DND-41 (cell line): ENCODE measurements around the gene DOCK9.

Experiments used
- ATAC-seq: fragments of 200-7000 bp; cut with Tn5 transposase; 3 replicates; pipeline ENCODE4 v1.9.1; 2021; ENCODE audit warnings: low read depth; ENCODE audit not compliant: insufficient read depth
- DNase-seq: peaks from one replicate; pipeline ENCODE4 v3.0.0-alpha.2; 2020
- H2AFZ ChIP-seq: 2 replicates; pipeline ENCODE4 v1.6.0; 2012; ENCODE audit warnings: low read depth, low read length
- H3K27ac ChIP-seq: 2 replicates; pipeline ENCODE4 v1.5.1; 2012; ENCODE audit warnings: low read length, inconsistent platforms
- H3K27me3 ChIP-seq: fragments of 200-600 bp; sonication (generic); 2 replicates; pipeline ENCODE4 v1.6.0; 2012; ENCODE audit warnings: low read length, mild to moderate bottlenecking, inconsistent platforms; ENCODE audit not compliant: insufficient read depth, poor library complexity
- H3K36me3 ChIP-seq: 2 replicates; pipeline ENCODE4 v1.5.1; 2012; ENCODE audit warnings: low read length, inconsistent platforms; ENCODE audit not compliant: insufficient read depth
- H3K4me1 ChIP-seq: 2 replicates; pipeline ENCODE4 v1.5.1; 2012; ENCODE audit warnings: mild to moderate bottlenecking, low read length; ENCODE audit not compliant: insufficient read depth
- H3K4me2 ChIP-seq: 2 replicates; pipeline ENCODE4 v1.6.0; 2012; ENCODE audit warnings: mild to moderate bottlenecking, moderate library complexity, low read length, inconsistent platforms; ENCODE audit not compliant: insufficient read depth
- H3K4me3 ChIP-seq, 2 experiments: fragments of 200-600 bp in 1 of 2; shearing (Covaris generic) in 1 of 2; 2 replicates each; pipeline ENCODE4 v1.5.1; 2012 to 2016; ENCODE audit warnings: inconsistent platforms in 2 of 2, low read length in 2 of 2, mild to moderate bottlenecking in 2 of 2, low read depth in 1 of 2, moderate library complexity in 1 of 2
- H3K79me2 ChIP-seq: 2 replicates; pipeline ENCODE4 v1.6.0; 2012; ENCODE audit warnings: low read length, inconsistent platforms; ENCODE audit not compliant: insufficient read depth
- H3K9ac ChIP-seq: 2 replicates; pipeline ENCODE4 v1.6.0; 2012; ENCODE audit warnings: low read depth, mild to moderate bottlenecking, inconsistent platforms, low read length, moderate library complexity
- H3K9me3 ChIP-seq: 2 replicates; pipeline ENCODE4 v1.5.1; 2012; ENCODE audit warnings: low read length, moderate library complexity, mild to moderate bottlenecking, inconsistent platforms; ENCODE audit not compliant: insufficient read depth, severe bottlenecking
- H4K20me1 ChIP-seq: 2 replicates; pipeline ENCODE4 v1.6.0; 2012; ENCODE audit warnings: low read length; ENCODE audit not compliant: insufficient read depth
- EZH2 ChIP-seq: IDR thresholded peaks from 3 replicates; pipeline ENCODE4 v1.6.1; 2012; ENCODE audit warnings: borderline replicate concordance, low read depth, mild to moderate bottlenecking, moderate library complexity, low read length, inconsistent platforms; ENCODE audit not compliant: severe bottlenecking
- TF ChIP-seq, protein P1 (sequence below): IDR thresholded peaks from 2 replicates; pipeline ENCODE4 v1.5.1; 2012; ENCODE audit warnings: borderline replicate concordance, low read length, moderate library complexity, mild to moderate bottlenecking; ENCODE audit not compliant: poor library complexity, severe bottlenecking; ENCODE audit errors: extremely low read depth

Gene DOCK9

DNA sequence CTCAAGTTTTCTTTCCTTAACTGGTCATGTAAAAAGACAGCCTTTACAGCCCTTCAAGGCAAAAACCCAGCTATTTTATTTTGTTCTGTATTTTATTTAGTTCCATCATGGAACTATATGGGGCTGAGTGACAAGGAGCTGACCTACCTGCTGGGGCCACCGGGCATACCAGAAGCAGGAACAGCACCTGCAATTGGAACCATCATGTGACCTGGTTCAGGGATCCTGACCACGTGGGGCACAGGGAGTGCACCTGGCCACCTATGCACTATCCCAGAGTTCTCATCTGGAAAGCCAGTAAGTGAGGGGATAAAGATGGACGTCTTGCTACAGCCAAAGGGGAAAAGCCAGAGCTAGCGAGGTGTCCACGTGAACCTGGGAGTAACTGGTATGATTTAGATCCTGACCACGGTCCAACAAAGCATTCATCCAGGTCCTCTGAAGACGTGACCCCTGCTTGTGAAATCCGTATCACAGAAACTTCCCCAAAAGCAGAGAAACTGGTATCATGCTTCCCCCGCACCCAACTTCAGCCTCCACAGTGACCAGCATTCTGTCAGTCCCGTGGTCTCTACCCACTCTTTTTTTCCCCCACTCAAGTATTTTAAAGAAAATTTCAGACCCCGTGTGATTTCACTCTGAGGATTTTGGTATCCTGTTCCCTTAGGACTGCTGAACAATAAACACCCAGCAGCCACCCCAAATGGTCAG is 184.9 kb downstream of the DOCK9 start:
- H3K4me1 ChIP-seq: peaks cover 13% of the 10 kb centered on the region
- ATAC-seq (no peak), DNase-seq (no peak)
- no peak overlapping the region for H3K27ac ChIP-seq
- TF ChIP-seq, protein P1, sequence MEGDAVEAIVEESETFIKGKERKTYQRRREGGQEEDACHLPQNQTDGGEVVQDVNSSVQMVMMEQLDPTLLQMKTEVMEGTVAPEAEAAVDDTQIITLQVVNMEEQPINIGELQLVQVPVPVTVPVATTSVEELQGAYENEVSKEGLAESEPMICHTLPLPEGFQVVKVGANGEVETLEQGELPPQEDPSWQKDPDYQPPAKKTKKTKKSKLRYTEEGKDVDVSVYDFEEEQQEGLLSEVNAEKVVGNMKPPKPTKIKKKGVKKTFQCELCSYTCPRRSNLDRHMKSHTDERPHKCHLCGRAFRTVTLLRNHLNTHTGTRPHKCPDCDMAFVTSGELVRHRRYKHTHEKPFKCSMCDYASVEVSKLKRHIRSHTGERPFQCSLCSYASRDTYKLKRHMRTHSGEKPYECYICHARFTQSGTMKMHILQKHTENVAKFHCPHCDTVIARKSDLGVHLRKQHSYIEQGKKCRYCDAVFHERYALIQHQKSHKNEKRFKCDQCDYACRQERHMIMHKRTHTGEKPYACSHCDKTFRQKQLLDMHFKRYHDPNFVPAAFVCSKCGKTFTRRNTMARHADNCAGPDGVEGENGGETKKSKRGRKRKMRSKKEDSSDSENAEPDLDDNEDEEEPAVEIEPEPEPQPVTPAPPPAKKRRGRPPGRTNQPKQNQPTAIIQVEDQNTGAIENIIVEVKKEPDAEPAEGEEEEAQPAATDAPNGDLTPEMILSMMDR: no peak
- no peak for TF ChIP-seq EZH2
- H2AFZ ChIP-seq: no peak overlapping the region
- no peak overlapping the region for H3K4me2 ChIP-seq
- no peaks in the 10 kb centered on the region for H3K9me3 ChIP-seq
- H3K9ac ChIP-seq: no peak overlapping the region
- H3K36me3 ChIP-seq: peaks cover 23% of the 10 kb centered on the region
- no peak overlapping the region for H3K4me3 ChIP-seq
- no peaks in the 10 kb centered on the region for H3K27me3 ChIP-seq
- no peaks in the 10 kb centered on the region for H4K20me1 ChIP-seq
- no peaks in the 10 kb centered on the region for H3K79me2 ChIP-seq

- no peak for ATAC-seq
Observed at GRCh38 chr13:98792321-98792720, 185.5 kb downstream of the DOCK9 start.

GRCh38 chr13:98791611-98792010 is 186.3 kb downstream of the DOCK9 start:
- no peak for ATAC-seq
- no peaks in the 10 kb centered on the region for H3K27me3 ChIP-seq
- no peak overlapping the region for H2AFZ ChIP-seq
- DNase-seq: no peak
- H3K36me3 ChIP-seq: peaks cover 18% of the 10 kb centered on the region
- no peak overlapping the region for H3K27ac ChIP-seq
- H3K9ac ChIP-seq: no peak overlapping the region
- H4K20me1 ChIP-seq: no peaks in the 10 kb centered on the region
- TF ChIP-seq EZH2: no peak
- TF ChIP-seq, protein P1: no peak
- no peak overlapping the region for H3K4me2 ChIP-seq
- H3K4me3 ChIP-seq: no peak overlapping the region
- no peaks in the 10 kb centered on the region for H3K9me3 ChIP-seq
- no peaks in the 10 kb centered on the region for H3K4me1 ChIP-seq
- H3K79me2 ChIP-seq: no peaks in the 10 kb centered on the region

More at GRCh38 chr13:98792321-98792720, 185.5 kb downstream of the DOCK9 start:
- Histone ChIP-seq H3K27ac (no peak overlapping the region), H3K9ac (no peak overlapping the region), H3K79me2 (no peaks in the 10 kb centered on the region), H3K27me3 (no peaks in the 10 kb centered on the region), H2AFZ (no peak overlapping the region), H3K36me3 (peaks cover 23% of the 10 kb centered on the region), H4K20me1 (no peaks in the 10 kb centered on the region), H3K4me2 (no peak overlapping the region), H3K4me3 (no peak overlapping the region), H3K9me3 (no peaks in the 10 kb centered on the region), H3K4me1 (peaks cover 6% of the 10 kb centered on the region)
- DNase-seq: no peak
- TF ChIP-seq, protein P1: no peak
- no peak for TF ChIP-seq EZH2
